ENCODE measurements around the gene PDE11A.

DNA sequence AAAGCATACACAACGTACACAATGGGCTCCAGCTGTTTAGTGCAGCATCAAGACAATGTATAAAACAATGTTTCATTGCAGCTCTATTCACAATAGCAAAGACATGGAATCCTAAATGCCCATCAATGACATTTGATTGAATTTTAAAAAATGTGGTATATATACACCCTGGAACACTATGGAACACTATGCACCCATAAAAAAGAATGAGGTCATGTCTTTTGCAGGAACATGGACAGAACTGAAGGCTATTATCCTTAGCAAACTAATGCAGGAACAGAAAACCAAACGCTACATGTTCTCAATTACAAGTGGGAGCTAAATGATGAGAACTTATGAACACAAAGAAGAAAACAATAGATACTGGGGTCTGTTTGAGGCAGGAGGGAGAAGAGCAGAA is 364.5 kb downstream of the PDE11A start:
- TF ChIP-seq, protein P1, sequence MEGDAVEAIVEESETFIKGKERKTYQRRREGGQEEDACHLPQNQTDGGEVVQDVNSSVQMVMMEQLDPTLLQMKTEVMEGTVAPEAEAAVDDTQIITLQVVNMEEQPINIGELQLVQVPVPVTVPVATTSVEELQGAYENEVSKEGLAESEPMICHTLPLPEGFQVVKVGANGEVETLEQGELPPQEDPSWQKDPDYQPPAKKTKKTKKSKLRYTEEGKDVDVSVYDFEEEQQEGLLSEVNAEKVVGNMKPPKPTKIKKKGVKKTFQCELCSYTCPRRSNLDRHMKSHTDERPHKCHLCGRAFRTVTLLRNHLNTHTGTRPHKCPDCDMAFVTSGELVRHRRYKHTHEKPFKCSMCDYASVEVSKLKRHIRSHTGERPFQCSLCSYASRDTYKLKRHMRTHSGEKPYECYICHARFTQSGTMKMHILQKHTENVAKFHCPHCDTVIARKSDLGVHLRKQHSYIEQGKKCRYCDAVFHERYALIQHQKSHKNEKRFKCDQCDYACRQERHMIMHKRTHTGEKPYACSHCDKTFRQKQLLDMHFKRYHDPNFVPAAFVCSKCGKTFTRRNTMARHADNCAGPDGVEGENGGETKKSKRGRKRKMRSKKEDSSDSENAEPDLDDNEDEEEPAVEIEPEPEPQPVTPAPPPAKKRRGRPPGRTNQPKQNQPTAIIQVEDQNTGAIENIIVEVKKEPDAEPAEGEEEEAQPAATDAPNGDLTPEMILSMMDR (conservative IDR thresholded peaks at IDR 0.05; ENCODE audit: low read depth in 2 of 2) = no peak
- TF ChIP-seq REST (IDR thresholded peaks at IDR 0.05; ENCODE audit: unreplicated experiment) (no peak), EZH2 (IDR thresholded peaks at IDR 0.05; ENCODE audit: low read depth, unreplicated experiment) (no peak), POLR2AphosphoS5 (IDR thresholded peaks at IDR 0.05; ENCODE audit: low read depth) (no peak), STAT1 (IDR thresholded peaks at IDR 0.05; ENCODE audit: unreplicated experiment) (no peak), ETS1 (IDR thresholded peaks at IDR 0.05) (no peak), CREB1 (CRISPR knock-in tag; IDR thresholded peaks at IDR 0.05; ENCODE audit: low read depth) (no peak), JUNB (IDR thresholded peaks at IDR 0.05; ENCODE audit: unreplicated experiment) (no peak), EZH2phosphoT487 (IDR thresholded peaks at IDR 0.05; ENCODE audit: unreplicated experiment) (no peak), NANOG (IDR thresholded peaks at IDR 0.05; ENCODE audit: borderline replicate concordance) (no peak), ZNF331 (CRISPR knock-in tag; IDR thresholded peaks at IDR 0.05; ENCODE audit: low read depth) (no peak), ZNF114 (CRISPR knock-in tag; IDR thresholded peaks at IDR 0.05) (no peak), ZNF462 (CRISPR knock-in tag; IDR thresholded peaks at IDR 0.05) (no peak)
